Stimulated activated CD4-positive, alpha-beta T cell treated with anti-CD3 and anti-CD28 coated beads, Interleukin-4, amount 100 ng/mL, for 48 hours (primary cell): ENCODE data around the gene CADPS.

Source experiments
- DNase-seq, 2 donors: peaks; one replicate each; pipeline ENCODE4 v3.0.0-alpha.2; 2020; ENCODE audit warnings: low read depth in 2 of 2

Gene CADPS

DNA sequence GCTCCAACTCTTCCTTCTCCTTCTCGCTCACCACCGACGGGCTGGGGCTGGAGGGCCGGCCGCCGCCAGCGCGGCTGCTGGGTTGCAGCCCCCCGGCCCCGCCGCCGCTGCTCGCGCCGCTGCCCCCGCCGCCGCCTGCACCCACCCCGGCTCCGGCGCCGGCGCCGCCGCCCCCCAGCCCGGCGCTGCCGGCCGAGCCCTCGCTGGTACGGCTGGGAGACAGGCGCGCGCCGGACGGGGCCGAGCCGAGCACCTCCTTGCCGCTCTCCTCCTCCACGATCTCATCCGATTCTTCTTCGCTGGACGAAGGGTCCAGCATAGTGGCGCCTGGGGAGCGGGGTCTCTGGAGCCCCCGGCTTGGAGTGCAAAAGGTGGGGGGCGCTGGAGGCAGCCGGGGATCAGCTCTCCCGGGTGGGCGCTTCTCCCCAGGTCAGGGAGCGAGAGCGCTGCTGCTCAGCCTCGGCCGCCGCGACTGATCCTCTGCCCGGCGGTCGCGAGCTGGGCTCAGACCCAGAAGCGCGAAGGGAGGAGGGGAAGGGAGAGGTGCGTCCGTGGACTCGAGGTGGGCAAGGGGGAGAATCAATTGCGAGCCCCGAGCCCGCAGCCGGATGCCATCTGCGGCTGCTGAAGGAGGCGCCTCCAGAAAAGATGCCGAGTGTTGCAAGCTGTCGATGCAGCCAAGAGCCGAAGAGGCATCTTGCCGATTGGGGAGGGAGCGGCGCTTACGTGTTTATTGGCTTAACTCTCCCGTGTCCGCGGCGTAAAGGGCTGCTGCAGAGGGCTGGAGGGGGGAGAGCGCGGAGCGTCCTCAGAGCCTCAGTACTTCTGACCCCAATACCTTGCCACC, at the start of gene CADPS:
Gene CADPS (minus strand): TSS at position 706 of the 847 bp plus-strand sequence. CDS start 387 bp downstream, at position 319.
- DNase-seq, result no peak

DNA sequence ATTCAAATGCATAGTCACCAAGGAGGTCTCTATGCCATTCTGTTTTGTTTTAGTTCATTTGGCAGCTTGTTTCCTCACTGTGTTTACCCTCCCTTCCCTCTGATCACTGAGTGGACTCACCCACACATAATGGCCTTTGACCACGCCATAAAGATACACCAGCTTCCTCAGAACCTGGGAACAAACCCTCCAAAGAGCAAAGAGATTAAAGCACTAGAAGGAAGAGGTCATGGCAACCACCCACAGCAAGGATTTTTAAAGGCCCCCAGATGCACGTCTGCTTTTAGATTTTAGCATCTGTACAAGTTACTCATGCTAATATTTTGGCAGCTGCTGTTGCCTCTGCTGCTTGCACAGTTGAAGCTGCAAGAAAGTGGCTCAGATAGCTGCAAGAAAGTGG, 47.9 kb upstream of the CADPS start:
- no peak for DNase-seq

DNA sequence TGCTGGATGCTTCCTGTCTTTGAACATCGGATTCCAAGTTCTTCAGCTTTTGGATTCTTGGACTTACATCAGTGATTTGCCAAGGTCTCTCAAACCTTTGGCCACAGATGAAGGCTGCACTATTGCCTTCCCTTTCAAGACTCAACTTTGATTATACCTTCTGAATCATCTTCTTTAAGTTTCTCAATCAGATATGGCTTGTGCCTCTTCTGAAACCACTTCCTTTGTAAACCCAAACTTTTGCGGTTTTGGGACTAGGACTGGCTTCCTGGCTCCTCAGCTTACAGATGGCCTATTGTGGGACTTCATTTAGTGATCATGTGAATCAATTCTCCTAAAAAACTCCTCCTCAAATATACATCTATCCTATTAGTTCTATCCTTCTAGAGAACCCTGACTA, 47.1 kb upstream of the CADPS start:
- no peak for DNase-seq

DNA sequence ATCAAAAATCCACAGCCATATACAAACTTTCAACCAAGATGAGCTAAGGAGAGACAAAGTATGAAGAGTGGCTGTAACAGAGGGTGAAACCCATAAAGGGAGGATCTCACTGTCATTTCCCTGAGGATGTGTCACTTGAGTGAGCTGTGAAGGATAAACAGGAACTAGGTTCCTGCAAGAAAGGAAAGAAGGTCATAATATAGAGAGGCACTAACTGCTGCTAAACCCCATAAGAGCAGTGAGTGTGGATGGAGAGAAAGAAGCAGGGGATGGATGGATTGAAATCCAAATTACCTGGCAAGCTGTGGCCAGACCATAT, 45.2 kb upstream of the CADPS start:
- DNase-seq, result no peak

DNA sequence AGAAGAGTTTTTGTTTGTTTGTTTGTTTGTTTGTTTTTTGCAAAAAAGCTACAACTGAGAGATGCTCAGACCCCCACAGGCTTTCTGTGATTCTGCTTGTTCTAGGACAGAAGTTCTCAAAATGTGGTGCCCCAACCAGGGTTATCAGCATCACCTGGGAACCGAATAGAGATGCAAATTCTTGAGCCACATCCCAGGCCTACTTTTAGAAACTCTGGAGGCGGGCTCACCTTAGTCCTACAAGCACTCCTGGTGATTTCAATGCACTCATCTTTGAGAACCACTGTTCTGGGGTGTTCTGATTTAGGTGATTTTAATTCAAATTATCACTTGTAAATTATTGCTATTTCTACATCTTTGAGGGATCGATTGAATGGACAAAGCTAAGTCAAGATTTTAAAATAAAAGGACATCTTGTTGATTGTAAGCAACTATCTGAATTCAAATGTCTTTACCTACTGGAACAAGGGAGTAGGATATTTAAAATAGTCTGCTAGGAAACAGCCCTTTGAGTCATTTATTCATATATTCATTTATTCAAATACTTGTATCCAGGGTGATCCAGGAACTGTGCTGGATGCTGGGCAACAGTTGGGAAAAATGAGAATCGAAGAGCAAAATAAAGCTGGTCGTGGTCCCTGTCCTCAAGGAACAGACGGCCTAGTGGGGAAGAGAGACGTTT, 44.7 kb upstream of the CADPS start:
- no peak for DNase-seq

- DNase-seq, result no peak
Measured at GRCh38 chr3:62918777-62919176, 43.6 kb upstream of the CADPS start.

- no peak for DNase-seq
Measured at GRCh38 chr3:62918131-62918530, 42.9 kb upstream of the CADPS start.

- DNase-seq, result no peak
Measured at GRCh38 chr3:62911526-62911925, 36.3 kb upstream of the CADPS start.

GRCh38 chr3:62905331-62905730, 30.1 kb upstream of the CADPS start:
- DNase-seq, result no peak

GRCh38 chr3:62898530-62899496, 23.6 kb upstream of the CADPS start:
- no peak for DNase-seq

DNA sequence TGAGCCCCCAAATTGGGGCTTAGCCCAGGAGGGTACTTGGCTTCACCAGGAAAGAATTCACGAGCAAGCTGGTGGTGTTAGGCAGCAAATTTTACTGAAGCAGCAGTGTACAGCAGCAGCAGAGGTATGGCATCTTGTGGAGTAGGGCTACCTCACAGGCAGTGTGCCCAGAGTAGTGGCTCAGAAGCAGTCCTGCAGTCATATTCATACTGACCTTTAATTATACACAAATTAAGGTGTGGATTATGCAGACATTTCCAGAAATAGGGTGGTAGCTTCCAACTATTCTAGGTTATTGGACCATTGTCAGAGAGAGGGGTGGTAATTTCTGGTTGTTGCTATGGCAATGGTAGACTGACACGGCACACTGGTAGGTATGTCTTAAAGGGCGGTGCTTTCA, 20.7 kb upstream of the CADPS start:
- no peak for DNase-seq

GRCh38 chr3:62892951-62893350, 17.7 kb upstream of the CADPS start:
- DNase-seq, result no peak

DNA sequence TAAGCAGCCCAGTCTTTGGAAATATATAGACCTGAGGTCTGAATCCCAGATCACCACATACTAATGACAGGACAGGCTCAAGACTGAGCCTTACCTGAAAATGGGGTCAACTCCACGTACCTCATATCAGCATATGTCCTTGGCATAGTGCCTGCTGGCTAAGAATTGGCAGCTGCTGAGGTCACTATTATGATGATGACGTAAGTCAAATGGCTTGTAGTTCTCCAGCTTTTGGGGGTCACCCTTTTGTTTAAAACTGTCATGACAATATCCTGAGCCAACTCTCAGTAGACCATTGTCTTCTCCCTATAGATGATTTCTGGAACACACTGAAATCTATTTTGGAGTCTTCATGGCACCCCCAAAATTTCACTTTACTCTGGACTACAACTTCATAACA, 16.8 kb upstream of the CADPS start:
- no peak for DNase-seq

DNA sequence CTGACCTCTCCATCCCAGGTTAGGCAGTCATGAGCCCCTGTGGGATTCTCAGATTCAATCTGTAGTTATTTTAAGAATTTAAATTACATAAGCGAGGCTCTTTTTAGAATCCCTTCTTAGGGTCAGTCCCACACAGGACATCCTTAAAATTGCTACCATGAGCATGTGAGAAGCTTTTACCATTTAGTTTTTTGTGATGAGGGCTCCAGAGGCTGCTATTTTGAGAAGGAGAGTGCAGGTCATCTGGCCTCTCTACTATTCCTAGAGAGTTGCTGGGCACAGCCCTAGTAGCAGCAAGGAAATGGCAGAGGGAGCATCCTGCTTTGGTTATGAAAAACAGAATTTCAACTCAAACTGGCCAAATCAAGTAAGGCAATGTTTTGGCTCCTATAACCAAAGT, 13.6 kb upstream of the CADPS start:
- no peak for DNase-seq

GRCh38 chr3:62888180-62888579, 13.0 kb upstream of the CADPS start:
- DNase-seq, result no peak

- DNase-seq, result no peak
Measured at GRCh38 chr3:62885136-62885535, 9.9 kb upstream of the CADPS start.

- no peak for DNase-seq
Measured at GRCh38 chr3:62884096-62884870, 9.1 kb upstream of the CADPS start.

DNA sequence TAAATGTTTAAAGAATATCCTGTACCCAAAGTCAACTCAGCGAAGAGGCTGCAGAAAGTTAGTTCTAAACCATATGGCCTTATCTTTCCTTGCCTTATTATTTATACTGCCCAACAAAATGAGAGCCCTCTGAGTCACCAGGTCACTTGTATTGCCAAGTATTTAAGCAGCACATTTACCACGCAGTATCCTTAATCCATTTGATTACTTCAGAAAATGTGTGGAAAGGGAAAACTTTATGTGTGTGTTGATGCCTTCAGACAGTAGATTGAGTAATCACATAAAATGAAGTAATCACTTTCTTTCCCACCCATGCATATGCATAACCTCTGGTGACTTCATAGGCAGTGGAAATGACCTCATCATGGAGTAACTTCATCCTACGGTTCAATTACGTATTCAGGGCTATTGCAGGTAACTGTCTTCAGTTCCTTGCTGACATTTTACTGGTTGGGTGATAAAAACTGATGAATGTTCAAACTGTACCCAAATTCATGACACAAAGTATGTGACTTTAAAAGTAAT, 7.5 kb upstream of the CADPS start:
- DNase-seq, result no peak

DNA sequence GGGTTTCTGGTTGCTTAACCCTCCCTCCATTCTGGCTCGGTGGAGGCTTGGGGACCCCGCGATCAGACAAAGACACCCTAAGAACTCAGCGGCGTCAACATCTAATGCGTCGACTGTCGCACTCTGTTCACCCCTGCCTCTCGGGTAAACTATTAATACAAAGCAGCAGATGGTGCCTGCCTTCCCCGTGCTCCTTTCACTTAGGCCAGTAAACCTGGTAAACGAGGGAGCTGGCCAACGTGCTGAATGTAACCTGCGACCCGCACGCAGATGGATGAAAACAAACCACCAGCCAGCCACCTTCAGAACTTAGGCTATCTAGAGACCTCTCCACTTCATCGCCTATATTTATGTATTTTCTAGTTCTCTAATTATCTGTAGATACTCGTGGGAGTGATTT, 848 bp upstream of the CADPS start:
- DNase-seq, result no peak

DNA sequence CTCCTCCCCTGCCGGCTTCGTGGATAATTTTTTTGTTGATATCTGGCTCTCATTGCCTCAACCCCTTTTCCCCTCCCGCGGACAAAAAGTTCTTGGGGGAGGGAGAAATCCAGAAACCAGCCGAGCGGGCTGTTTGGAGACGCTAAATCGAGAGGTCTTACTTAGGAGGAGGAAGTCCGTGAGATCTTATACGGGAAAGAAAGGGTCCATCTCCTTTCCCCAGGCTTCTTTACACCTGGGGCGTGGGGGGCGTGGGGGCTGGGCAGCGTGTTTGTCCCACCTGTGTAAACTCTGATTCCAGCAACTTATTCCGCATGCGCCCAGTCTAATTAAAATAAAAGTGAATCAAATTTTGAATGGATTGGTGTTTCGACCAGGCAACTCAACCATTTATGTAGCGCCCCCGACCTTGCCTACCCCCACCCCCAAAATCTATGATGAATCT, 364 bp upstream of the CADPS start:
- DNase-seq, result no peak
